HCT116 (cell line): ENCODE data around the gene RAP1GAP2. TPM values are rescaled to one million over a fixed set of nuclear protein-coding genes. Genes with fewer than 3 reads are reported as not detected.

Experiments used
- ATAC-seq: fragments of 200-7000 bp; cut with Tn5 transposase; 2 replicates; pipeline ENCODE4 v1.9.1; 2020; ENCODE audit warnings: mild to moderate bottlenecking, moderate library complexity
- BruUV-seq: library from RNA; stranded (reverse); fragments of 400-500 nt; replicated peaks from 2 replicates; lab custom pipeline; 2021; lab: Mats Ljungman, UMichigan
- CTCF ChIA-PET: fragments of 300-600 bp; sonication (Branson Sonifier 250); formaldehyde crosslinking; loops from one replicate; lab custom pipeline; 2021; ENCODE audit warnings: antibody characterized with exemption; lab: Charles Lee
- POLR2A ChIA-PET: fragments of 300-600, 350-600 bp; sonication (Branson Sonifier 250); formaldehyde crosslinking; loops from one replicate; lab custom pipeline; 2021; ENCODE audit warnings: antibody characterized with exemption; lab: Charles Lee
- RAD21 ChIA-PET, 2 experiments: fragments of 300-600 bp; sonication (Branson Sonifier 250); formaldehyde crosslinking; loops; one replicate each; lab custom pipeline; 2023; ENCODE audit warnings: low total read pairs in 2 of 2; ENCODE audit not compliant: uncharacterized antibody in 2 of 2, unreplicated experiment in 2 of 2, low non-redundant PET in 1 of 2; lab: Charles Lee
- DNase-seq: peaks from one replicate; pipeline ENCODE4 v3.0.0-alpha.2; 2010; ENCODE audit warnings: low read depth, low spot score
- H2AFZ ChIP-seq: fragments of 200-600 bp; shearing (Covaris generic), sonication (generic); 2 replicates; pipeline ENCODE4 v1.6.1; 2017; ENCODE audit warnings: low read depth, mixed run types, mixed read lengths, antibody characterized with exemption, low read length; ENCODE audit not compliant: poor library complexity, severe bottlenecking
- H3K27ac ChIP-seq: 2 replicates; pipeline ENCODE4 v1.5.1; 2012; ENCODE audit warnings: low read depth, low read length
- H3K27me3 ChIP-seq: fragments of 200-600 bp; sonication (generic); 2 replicates; pipeline ENCODE4 v1.6.1; 2016; ENCODE audit warnings: mixed run types, low read length, mixed read lengths; ENCODE audit not compliant: insufficient read depth
- H3K36me3 ChIP-seq, 2 experiments: fragments of 200-500 bp in 1 of 2; fragments of 200-600 bp in 1 of 2; sonication (Bioruptor generic) in 1 of 2; sonication (generic) in 1 of 2; 2 replicates each; pipeline versions ENCODE4 v1.5.1 to v1.6.1; 2014 to 2016; ENCODE audit warnings: low read length in 2 of 2, inconsistent platforms in 1 of 2, mixed read lengths in 1 of 2, mixed run types in 1 of 2; ENCODE audit not compliant: insufficient read depth in 2 of 2, control insufficient read depth in 1 of 2
- H3K4me1 ChIP-seq, 2 experiments: fragments of 200-600 bp in 1 of 2; sonication (generic) in 1 of 2; 2 replicates each; pipeline versions ENCODE4 v1.5.1 to v1.6.1; 2012 to 2017; ENCODE audit warnings: low read length in 2 of 2, inconsistent platforms in 1 of 2, mild to moderate bottlenecking in 1 of 2, mixed read lengths in 1 of 2, mixed run types in 1 of 2, moderate library complexity in 1 of 2; ENCODE audit not compliant: insufficient read depth in 2 of 2, control insufficient read depth in 1 of 2
- H3K4me2 ChIP-seq: fragments of 200-600 bp; sonication (generic); 2 replicates; pipeline ENCODE4 v1.6.1; 2017; ENCODE audit warnings: mixed run types, low read length, mixed read lengths
- H3K4me3 ChIP-seq, 2 experiments: fragments of 200-600 bp in 1 of 2; sonication (generic) in 1 of 2; replicated peaks in 1 of 2; 2 replicates each; pipeline ENCODE4 v1.5.1; 2011 to 2016; ENCODE audit warnings: low read length in 2 of 2, control low read depth in 1 of 2, low read depth in 1 of 2, mild to moderate bottlenecking in 1 of 2, mixed read lengths in 1 of 2, mixed run types in 1 of 2
- H3K79me2 ChIP-seq: fragments of 200-600 bp; sonication (generic); 2 replicates; pipeline ENCODE4 v1.6.1; 2017; ENCODE audit warnings: mild to moderate bottlenecking, mixed run types, low read length, moderate library complexity, mixed read lengths; ENCODE audit not compliant: insufficient read depth
- H3K9ac ChIP-seq: fragments of 200-600 bp; sonication (generic); 2 replicates; pipeline ENCODE4 v1.6.1; 2016; ENCODE audit warnings: low read length, mixed read lengths
- H3K9me2 ChIP-seq: fragments of 200-600 bp; sonication (generic), shearing (Covaris generic); 2 replicates; pipeline ENCODE4 v1.6.1; 2017; ENCODE audit warnings: mixed run types, mild to moderate bottlenecking, moderate library complexity; ENCODE audit not compliant: insufficient read depth
- H3K9me3 ChIP-seq, 2 experiments: fragments of 200-500 bp in 1 of 2; fragments of 200-600 bp in 1 of 2; sonication (Bioruptor generic) in 1 of 2; sonication (generic) in 1 of 2; 2 replicates each; pipeline ENCODE4 v1.6.1; 2014 to 2017; ENCODE audit warnings: low read length in 2 of 2, mixed read lengths in 2 of 2, inconsistent platforms in 1 of 2, low read depth in 1 of 2, mild to moderate bottlenecking in 1 of 2, mixed run types in 1 of 2, moderate library complexity in 1 of 2; ENCODE audit not compliant: control insufficient read depth in 1 of 2, insufficient read depth in 1 of 2
- H4K20me1 ChIP-seq: fragments of 200-600 bp; sonication (generic), shearing (Covaris generic); 2 replicates; pipeline ENCODE4 v1.6.1; 2017; ENCODE audit warnings: mixed run types, mild to moderate bottlenecking, moderate library complexity; ENCODE audit not compliant: insufficient read depth
- ELF1 ChIP-seq: IDR thresholded peaks from 2 replicates; pipeline ENCODE4 v1.6.1; 2012; ENCODE audit warnings: low read depth, borderline replicate concordance
- EZH2phosphoT487 ChIP-seq: fragments of 200-600 bp; IDR thresholded peaks from 2 replicates; pipeline ENCODE4 v1.6.1; 2018; ENCODE audit warnings: antibody characterized with exemption, borderline replicate concordance
- JUND ChIP-seq: IDR thresholded peaks from 2 replicates; pipeline ENCODE4 v1.6.1; 2012
- MAX ChIP-seq: IDR thresholded peaks from 2 replicates; pipeline ENCODE4 v1.6.1; 2012
- POLR2AphosphoS5 ChIP-seq: IDR thresholded peaks from 2 replicates; pipeline ENCODE4 v1.6.1; 2011; ENCODE audit warnings: mild to moderate bottlenecking, low read depth, low read length, moderate library complexity
- SIN3A ChIP-seq: IDR thresholded peaks from 2 replicates; pipeline ENCODE4 v1.6.1; 2012; ENCODE audit warnings: low read depth
- SP1 ChIP-seq: IDR thresholded peaks from 2 replicates; pipeline ENCODE4 v1.6.1; 2012; ENCODE audit warnings: low read depth
- SRF ChIP-seq: IDR thresholded peaks from 2 replicates; pipeline ENCODE4 v1.6.1; 2012; ENCODE audit warnings: low read depth
- TCF7L2 ChIP-seq: IDR thresholded peaks from 2 replicates; pipeline ENCODE4 v1.7.0; 2011; ENCODE audit warnings: borderline replicate concordance, inconsistent platforms; ENCODE audit not compliant: insufficient read depth, insufficient read length; ENCODE audit errors: extremely low read depth
- YY1 ChIP-seq: IDR thresholded peaks from 2 replicates; pipeline ENCODE4 v1.6.1; 2011; ENCODE audit warnings: low read length, low read depth, moderate library complexity, mild to moderate bottlenecking; ENCODE audit not compliant: insufficient replicate concordance; ENCODE audit errors: extremely low read depth
- ZBTB33 ChIP-seq: IDR thresholded peaks from 2 replicates; pipeline ENCODE4 v1.6.1; 2011; ENCODE audit warnings: mild to moderate bottlenecking, low read length, moderate library complexity; ENCODE audit not compliant: insufficient replicate concordance; ENCODE audit errors: extremely low read depth
- ZFX ChIP-seq: fragments of 450-650 bp; IDR thresholded peaks from 2 replicates; pipeline ENCODE4 v1.6.1; 2017
- ZNF274 ChIP-seq: fragments of 200-500 bp; sonication (Bioruptor generic); IDR thresholded peaks from 2 replicates; pipeline ENCODE4 v1.6.1; 2014; ENCODE audit warnings: mild to moderate bottlenecking, low read depth, low read length, inconsistent platforms
- intact Hi-C: fragments of 100-400 bp; cut with micrococcal nuclease; formaldehyde crosslinking; loops from 2 replicates; pipeline ENCODE4 v1.10.0; 2022
- total RNA-seq: library from RNA; stranded (reverse); gene quantifications from one replicate; pipeline ENCODE4 v1.2.1, GENCODE V29; 2021; ENCODE audit not compliant: unreplicated experiment

RAP1GAP2 gene
- total RNA-seq, 1 experiment from 2014 or later = 54.6 TPM

GRCh38 chr17:2849327-2849670, 53.1 kb downstream of the RAP1GAP2 start:
- Histone ChIP-seq H3K4me2 (no peak overlapping the region), H3K27me3 (no peaks in the 10 kb centered on the region), H3K9me2 (no peaks in the 10 kb centered on the region), H3K9ac (no peak overlapping the region), H3K36me3 (no peaks in the 10 kb centered on the region), H3K79me2 (no peaks in the 10 kb centered on the region), H3K27ac (no peak overlapping the region), H2AFZ (no peak overlapping the region), H4K20me1 (no peaks in the 10 kb centered on the region), H3K4me1 (peaks cover 2 to 16% of the 10 kb centered on the region in 2 experiments; a peak in 3 of 4 replicates), H3K4me3 (no peak overlapping the region), H3K9me3 (no peaks in the 10 kb centered on the region)
- DNase-seq = no peak
- POLR2A ChIA-PET = no interaction called here
- CTCF ChIA-PET = interaction anchor here (0.5 to 5.5 kb wide), 12 partner anchors 13 to 997 kb away, joined by 3 to 31 read pairs (median 5); partner anchors contain the start of gene NCBP3
- no peak for ATAC-seq
- TF ChIP-seq TCF7L2 (no peak), ZBTB33 (no peak), JUND (no peak), EZH2phosphoT487 (no peak), ZNF274 (no peak), SRF (no peak), YY1 (no peak), POLR2AphosphoS5 (no peak), SP1 (no peak), ELF1 (no peak), ZFX (no peak), SIN3A (no peak), MAX (no peak)
- RAD21 ChIA-PET = interaction anchor here (1.2 to 1.8 kb wide), 3 partner anchors 81 to 164 kb away, joined by 7 to 12 read pairs (median 8); no protein-coding TSS in a partner anchor
- intact Hi-C loops = loop anchor here (1.0 kb wide), 1 partner anchor 81 kb away; no protein-coding TSS in a partner anchor
- no TSS peak for BruUV-seq
